ENCODE results near the gene PNPLA7. TPM values are rescaled to one million over a fixed set of nuclear protein-coding genes. Genes with fewer than 3 reads are reported as not detected.

Gene PNPLA7
- total RNA-seq, 3 donors from 2014 or later (not counting 1 experiment from before 2014, with no cell fraction given): 4.3 to 6.4 (median 4.9) TPM

DNA sequence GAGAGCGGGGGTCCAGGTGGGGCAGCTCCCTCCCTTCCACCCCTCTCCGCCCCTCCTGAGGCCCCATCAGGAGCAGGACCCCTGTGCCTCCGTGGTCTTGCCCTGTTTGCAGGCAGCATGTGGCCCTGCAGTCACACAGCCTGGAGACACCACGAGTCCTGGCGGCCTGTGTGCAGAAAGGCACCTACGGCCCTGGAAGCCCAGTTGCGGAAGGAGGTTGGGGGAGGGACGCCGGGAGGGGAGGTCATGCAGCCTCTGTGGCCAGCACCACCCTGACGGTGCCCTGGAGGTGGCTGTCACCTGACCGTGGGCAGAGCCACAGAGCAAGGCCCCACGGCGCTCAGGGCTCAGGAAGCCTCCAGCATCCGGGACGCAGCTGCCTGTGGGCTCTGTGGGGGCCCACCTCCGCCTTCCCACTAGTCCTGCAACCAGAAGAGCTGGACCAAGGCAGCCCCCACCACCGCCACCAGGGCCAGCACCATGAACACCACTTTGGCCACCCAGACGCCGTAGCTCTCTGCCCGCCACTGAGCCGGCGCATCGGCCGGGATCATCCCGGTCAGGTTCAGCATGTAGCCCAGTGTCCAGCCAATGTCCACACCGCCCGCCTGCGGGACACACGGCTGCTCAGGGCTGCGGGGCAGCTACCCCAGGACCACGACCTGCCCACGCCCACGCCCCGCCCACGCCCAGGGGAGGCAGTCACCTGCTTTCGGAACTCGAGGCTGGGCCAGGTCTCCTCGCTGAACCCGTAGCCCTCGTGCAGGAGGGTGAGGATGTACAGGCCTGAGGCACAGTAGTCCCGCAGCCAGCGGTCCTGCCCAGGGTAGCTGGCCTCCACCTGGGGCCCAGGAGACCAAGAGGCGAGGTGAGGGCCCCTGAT lies 115.5 kb downstream of the PNPLA7 start:
- Mint-ChIP-seq H3K4me1 (no peaks in the 10 kb centered on the region), H3K4me3 (no peak overlapping the region), H3K27me3 (ENCODE audit: low read depth in 2 of 2) (no peaks in the 10 kb centered on the region), H3K36me3 (no peaks in the 10 kb centered on the region), H3K9me3 (no peaks in the 10 kb centered on the region), H3K27ac (no peak overlapping the region)
- H3K27me3 ChIP-seq (ENCODE audit: control insufficient read depth, insufficient read depth, low read length): no peaks in the 10 kb centered on the region
- intact Hi-C loops (cut with micrococcal nuclease): no loop called here
- H3K4me1 ChIP-seq (ENCODE audit: control insufficient read depth, insufficient read depth, low read length): peaks cover 29% of the 10 kb centered on the region
- DNase-seq (no peak), ATAC-seq (peak in 2 of 3 donors; percentile 52 to 68)
- no peak overlapping the region for H3K4me3 ChIP-seq (ENCODE audit: low read length)
- WGBS (ENCODE audit: insufficient coverage): 60% methylated on average over 43 of the region's 43 CpGs
- TF ChIP-seq CTCF (IDR thresholded peaks at IDR 0.05): no peak
- no peak overlapping the region for H3K27ac ChIP-seq (ENCODE audit: low read length)
- H3K9me3 ChIP-seq (ENCODE audit: control insufficient read depth, insufficient read depth, low read length): no peaks in the 10 kb centered on the region
- H3K36me3 ChIP-seq (ENCODE audit: control insufficient read depth, insufficient read depth, low read length): no peaks in the 10 kb centered on the region

- Histone ChIP-seq H3K4me1 (ENCODE audit: control insufficient read depth, insufficient read depth, low read length) (peaks cover 29% of the 10 kb centered on the region), H3K27me3 (ENCODE audit: control insufficient read depth, insufficient read depth, low read length) (no peaks in the 10 kb centered on the region), H3K27ac (ENCODE audit: low read length) (no peak overlapping the region), H3K36me3 (ENCODE audit: control insufficient read depth, insufficient read depth, low read length) (no peaks in the 10 kb centered on the region), H3K9me3 (ENCODE audit: control insufficient read depth, insufficient read depth, low read length) (no peaks in the 10 kb centered on the region), H3K4me3 (ENCODE audit: low read length) (no peak overlapping the region)
- no peak for TF ChIP-seq CTCF (IDR thresholded peaks at IDR 0.05)
- Mint-ChIP-seq H3K4me1 (no peaks in the 10 kb centered on the region), H3K27ac (no peak overlapping the region), H3K36me3 (no peaks in the 10 kb centered on the region), H3K9me3 (no peaks in the 10 kb centered on the region), H3K4me3 (no peak overlapping the region), H3K27me3 (ENCODE audit: low read depth in 2 of 2) (no peaks in the 10 kb centered on the region)
- DNase-seq (no peak), ATAC-seq (no peak)
- 91% methylated on average over 26 of the region's 26 CpGs for WGBS (ENCODE audit: insufficient coverage)
- intact Hi-C loops (cut with micrococcal nuclease): no loop called here
Observed at GRCh38 chr9:137433916-137434431, 116.2 kb downstream of the PNPLA7 start.

GRCh38 chr9:137433349-137433915 lies 116.8 kb downstream of the PNPLA7 start:
- H3K36me3 ChIP-seq (ENCODE audit: control insufficient read depth, insufficient read depth, low read length): no peaks in the 10 kb centered on the region
- no peaks in the 10 kb centered on the region for H3K36me3 Mint-ChIP-seq
- H3K4me1 ChIP-seq (ENCODE audit: control insufficient read depth, insufficient read depth, low read length): peaks cover 29% of the 10 kb centered on the region
- H3K4me1 Mint-ChIP-seq: no peaks in the 10 kb centered on the region
- intact Hi-C loops (cut with micrococcal nuclease): no loop called here
- ATAC-seq: no peak
- no peak overlapping the region for H3K4me3 Mint-ChIP-seq
- H3K27ac ChIP-seq (ENCODE audit: low read length): no peak overlapping the region
- DNase-seq: no peak
- no peaks in the 10 kb centered on the region for H3K27me3 Mint-ChIP-seq (ENCODE audit: low read depth in 2 of 2)
- H3K4me3 ChIP-seq (ENCODE audit: low read length): no peak overlapping the region
- no peak for TF ChIP-seq CTCF (IDR thresholded peaks at IDR 0.05)
- no peaks in the 10 kb centered on the region for H3K27me3 ChIP-seq (ENCODE audit: control insufficient read depth, insufficient read depth, low read length)
- 86% methylated on average over 19 of the region's 19 CpGs for whole genome bisulfite sequencing (ENCODE audit: insufficient coverage)
- no peaks in the 10 kb centered on the region for H3K9me3 Mint-ChIP-seq
- no peak overlapping the region for H3K27ac Mint-ChIP-seq
- no peaks in the 10 kb centered on the region for H3K9me3 ChIP-seq (ENCODE audit: control insufficient read depth, insufficient read depth, low read length)
